ENCODE results near the gene DNAJC17.

Gene DNAJC17

DNA sequence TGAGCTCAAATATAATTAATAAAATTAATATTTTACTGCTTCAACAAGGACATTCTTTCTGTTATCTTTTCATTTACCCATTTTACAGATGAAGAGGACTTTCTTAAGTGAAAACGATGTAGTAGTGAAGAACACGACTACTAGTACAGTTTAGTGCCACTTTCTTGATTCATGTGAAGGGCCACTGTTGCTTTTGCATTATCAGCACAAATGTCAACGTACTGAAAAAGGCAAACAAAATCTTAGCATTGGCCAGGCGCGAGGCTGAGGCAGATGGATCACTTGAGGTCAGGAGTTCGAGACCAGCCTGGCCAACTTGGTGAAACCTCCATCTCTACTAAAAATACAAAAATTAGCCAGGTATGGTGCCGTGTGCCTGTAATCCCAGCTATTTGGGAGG lies 11.8 kb upstream of the DNAJC17 start:
- no CpG with 5 or more reads among the region's 7 CpGs for WGBS (ENCODE audit: extremely low coverage, insufficient coverage, low lambda C conversion rate)

DNA sequence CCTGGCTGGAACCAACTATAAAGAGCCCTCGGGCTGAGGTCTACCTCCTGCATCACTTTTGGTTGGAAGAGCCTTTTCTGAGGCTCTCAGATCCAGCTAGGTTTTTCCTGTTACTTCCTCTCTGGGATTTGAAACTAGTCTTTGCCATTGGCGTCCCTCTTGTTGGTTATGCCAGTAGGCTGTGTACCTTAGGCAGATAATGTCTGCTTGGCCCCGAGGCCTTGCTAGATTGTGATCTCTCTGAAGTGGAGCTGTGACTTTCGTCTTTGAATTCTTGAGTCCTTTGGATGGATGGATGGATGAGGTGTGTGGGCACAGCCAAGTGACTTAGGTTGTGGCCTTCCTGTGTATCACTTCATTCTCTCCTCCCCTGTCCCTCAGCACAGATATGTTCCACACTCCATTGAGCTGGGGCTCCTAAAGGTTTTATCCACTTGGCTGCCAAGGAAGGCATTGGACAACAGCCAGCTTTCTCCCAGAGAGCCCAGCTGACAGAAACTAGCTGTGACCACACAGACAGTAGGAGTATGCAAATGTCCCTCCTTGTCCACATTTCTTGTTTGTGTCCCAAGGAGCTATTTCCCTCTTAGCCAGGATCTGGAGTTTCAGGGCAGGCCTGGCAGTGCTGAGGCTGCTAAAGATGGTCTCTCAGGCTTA lies 7.9 kb upstream of the DNAJC17 start:
- H3K9ac ChIP-seq (ENCODE audit: low read length), result no peak overlapping the region
- H2BK15ac ChIP-seq (replicated peaks; ENCODE audit: low read depth), result no peak overlapping the region
- no peak overlapping the region for H3K56ac ChIP-seq (ENCODE audit: low read length)
- no peak overlapping the region for H3K23ac ChIP-seq (ENCODE audit: low read length)
- no CpG with 5 or more reads among the region's 4 CpGs for WGBS (ENCODE audit: extremely low coverage, insufficient coverage, low lambda C conversion rate)
- H3K4me2 ChIP-seq (ENCODE audit: low read length), result no peak overlapping the region
- no peak overlapping the region for H2AK5ac ChIP-seq (ENCODE audit: low read length)
- DNase-seq, result no peak
- no peaks in the 10 kb centered on the region for H3K79me1 ChIP-seq (ENCODE audit: low read length)
- no peak overlapping the region for H3K4ac ChIP-seq (ENCODE audit: low read depth, low read length)
- H3K79me2 ChIP-seq (ENCODE audit: control insufficient read depth, insufficient read depth, low read length), result no peaks in the 10 kb centered on the region
- no peaks in the 10 kb centered on the region for H3K27me3 ChIP-seq (ENCODE audit: insufficient read depth, low read length, poor library complexity)
- H3K4me1 ChIP-seq (ENCODE audit: control insufficient read depth, low read depth, low read length), result no peaks in the 10 kb centered on the region
- no peak overlapping the region for H4K5ac ChIP-seq (ENCODE audit: low read length)
- H4K8ac ChIP-seq (ENCODE audit: low read depth, low read length), result no peak overlapping the region
- peaks cover 2% of the 10 kb centered on the region for H3K36me3 ChIP-seq (ENCODE audit: control insufficient read depth, insufficient read depth, low read length)
- H2BK5ac ChIP-seq (ENCODE audit: low read length), result no peak overlapping the region
- H3K4me3 ChIP-seq (ENCODE audit: low read length), result no peak overlapping the region
- H2BK120ac ChIP-seq (ENCODE audit: low read depth, low read length), result no peak overlapping the region
- no peak overlapping the region for H3K27ac ChIP-seq (ENCODE audit: low read depth, low read length)
- H3K18ac ChIP-seq (ENCODE audit: low read length), result no peak overlapping the region

More for the DNA sequence above, 11.8 kb upstream of the DNAJC17 start:
- Histone ChIP-seq H3K79me1 (ENCODE audit: low read length) (no peaks in the 10 kb centered on the region), H2BK120ac (ENCODE audit: low read depth, low read length) (no peak overlapping the region), H3K4ac (ENCODE audit: low read depth, low read length) (no peak overlapping the region), H2BK5ac (ENCODE audit: low read length) (no peak overlapping the region), H3K4me3 (ENCODE audit: low read length) (no peak overlapping the region), H3K36me3 (ENCODE audit: control insufficient read depth, insufficient read depth, low read length) (peaks cover under 1% of the 10 kb centered on the region), H4K8ac (ENCODE audit: low read depth, low read length) (no peak overlapping the region), H3K79me2 (ENCODE audit: control insufficient read depth, insufficient read depth, low read length) (no peaks in the 10 kb centered on the region), H4K5ac (ENCODE audit: low read length) (no peak overlapping the region), H3K27me3 (ENCODE audit: insufficient read depth, low read length, poor library complexity) (no peaks in the 10 kb centered on the region), H3K27ac (ENCODE audit: low read depth, low read length) (no peak overlapping the region), H3K23ac (ENCODE audit: low read length) (no peak overlapping the region), H3K18ac (ENCODE audit: low read length) (no peak overlapping the region), H3K4me1 (ENCODE audit: control insufficient read depth, low read depth, low read length) (no peaks in the 10 kb centered on the region), H2AK5ac (ENCODE audit: low read length) (no peak overlapping the region), H3K4me2 (ENCODE audit: low read length) (no peak overlapping the region), H3K56ac (ENCODE audit: low read length) (no peak overlapping the region), H2BK15ac (replicated peaks; ENCODE audit: low read depth) (no peak overlapping the region), H3K9ac (ENCODE audit: low read length) (no peak overlapping the region)
- no peak for DNase-seq

DNA sequence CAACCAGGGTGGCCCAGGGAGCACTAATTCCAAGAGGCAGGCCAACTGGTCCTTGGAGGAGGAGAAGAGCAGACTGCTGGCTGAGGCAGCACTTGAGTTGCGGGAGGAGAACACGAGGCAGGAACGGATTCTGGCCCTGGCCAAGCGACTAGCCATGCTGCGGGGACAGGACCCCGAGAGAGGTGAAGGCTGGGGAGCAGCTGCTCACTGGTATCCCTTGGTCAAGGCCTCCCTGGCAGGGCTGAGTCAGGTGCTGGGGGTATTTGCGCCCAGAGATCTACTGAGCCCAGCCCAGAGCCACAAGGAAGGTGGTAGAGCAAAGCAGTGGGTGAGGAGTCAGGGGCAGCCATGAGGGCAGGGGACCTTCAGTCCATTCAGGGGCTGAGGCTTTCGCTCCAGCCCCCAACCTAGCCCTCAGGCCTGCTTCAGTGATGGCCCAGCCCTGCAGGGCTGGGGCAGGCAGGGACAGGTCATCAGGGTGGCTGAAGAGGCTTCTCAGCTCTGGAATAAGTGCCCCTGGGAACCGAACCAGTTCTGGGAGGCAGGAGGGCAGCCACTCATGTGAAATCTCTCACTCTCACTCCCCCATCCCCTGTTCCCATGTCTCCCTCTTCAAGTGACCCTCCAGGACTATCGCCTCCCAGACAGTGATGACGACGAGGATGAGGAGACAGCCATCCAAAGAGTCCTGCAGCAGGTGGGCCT lies 5.6 kb upstream of the DNAJC17 start:
- no peak overlapping the region for H3K4me3 ChIP-seq (ENCODE audit: low read length)
- no peak overlapping the region for H2BK15ac ChIP-seq (replicated peaks; ENCODE audit: low read depth)
- no peak overlapping the region for H4K5ac ChIP-seq (ENCODE audit: low read length)
- DNase-seq, result no peak
- H3K18ac ChIP-seq (ENCODE audit: low read length), result no peak overlapping the region
- no CpG with 5 or more reads among the region's 12 CpGs for WGBS (ENCODE audit: extremely low coverage, insufficient coverage, low lambda C conversion rate)
- H3K36me3 ChIP-seq (ENCODE audit: control insufficient read depth, insufficient read depth, low read length), result peaks cover 2% of the 10 kb centered on the region
- no peak overlapping the region for H3K23ac ChIP-seq (ENCODE audit: low read length)
- H3K27me3 ChIP-seq (ENCODE audit: insufficient read depth, low read length, poor library complexity), result no peaks in the 10 kb centered on the region
- H3K9ac ChIP-seq (ENCODE audit: low read length), result no peak overlapping the region
- no peak overlapping the region for H2AK5ac ChIP-seq (ENCODE audit: low read length)
- no peak overlapping the region for H4K8ac ChIP-seq (ENCODE audit: low read depth, low read length)
- no peak overlapping the region for H3K4ac ChIP-seq (ENCODE audit: low read depth, low read length)
- no peaks in the 10 kb centered on the region for H3K79me2 ChIP-seq (ENCODE audit: control insufficient read depth, insufficient read depth, low read length)
- H3K56ac ChIP-seq (ENCODE audit: low read length), result no peak overlapping the region
- H2BK120ac ChIP-seq (ENCODE audit: low read depth, low read length), result no peak overlapping the region
- no peaks in the 10 kb centered on the region for H3K79me1 ChIP-seq (ENCODE audit: low read length)
- no peak overlapping the region for H2BK5ac ChIP-seq (ENCODE audit: low read length)
- no peak overlapping the region for H3K27ac ChIP-seq (ENCODE audit: low read depth, low read length)
- no peaks in the 10 kb centered on the region for H3K4me1 ChIP-seq (ENCODE audit: control insufficient read depth, low read depth, low read length)
- H3K4me2 ChIP-seq (ENCODE audit: low read length), result no peak overlapping the region

DNA sequence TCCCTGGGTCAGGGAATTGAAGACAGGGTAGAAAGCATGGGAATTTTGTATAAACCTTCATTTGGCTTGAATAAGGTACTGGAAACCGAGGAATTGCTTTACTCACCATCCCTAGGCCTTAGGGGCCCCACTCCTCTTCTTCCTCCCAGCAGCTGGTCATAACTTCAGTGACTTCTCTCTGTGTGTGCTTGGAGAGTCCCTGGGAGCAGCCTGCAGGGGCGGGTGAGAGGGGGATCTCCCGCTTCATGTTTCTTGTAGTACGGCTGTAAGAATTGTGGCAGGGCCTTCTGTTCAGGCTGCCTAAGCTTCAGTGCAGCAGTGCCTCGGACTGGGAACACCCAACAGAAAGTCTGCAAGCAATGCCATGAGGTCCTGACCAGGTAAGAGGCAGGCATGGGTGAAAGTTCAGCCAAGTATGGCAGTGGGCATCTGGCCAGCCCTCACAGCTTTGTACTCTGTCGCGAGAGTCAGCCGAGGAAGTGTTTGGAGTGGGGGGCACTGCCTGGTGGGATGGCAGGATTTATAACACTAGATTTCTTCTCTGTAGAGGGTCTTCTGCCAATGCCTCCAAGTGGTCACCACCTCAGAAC lies 1.7 kb upstream of the DNAJC17 start:
- Histone ChIP-seq H3K9ac (ENCODE audit: low read length) (peak overlapping the region; percentile 9), H3K56ac (ENCODE audit: low read length) (no peak overlapping the region), H4K5ac (ENCODE audit: low read length) (no peak overlapping the region), H3K79me1 (ENCODE audit: low read length) (no peaks in the 10 kb centered on the region), H2BK120ac (ENCODE audit: low read depth, low read length) (no peak overlapping the region), H2BK15ac (replicated peaks; ENCODE audit: low read depth) (no peak overlapping the region), H3K27ac (ENCODE audit: low read depth, low read length) (no peak overlapping the region), H3K4me3 (ENCODE audit: low read length) (no peak overlapping the region), H3K4me2 (ENCODE audit: low read length) (no peak overlapping the region), H3K27me3 (ENCODE audit: insufficient read depth, low read length, poor library complexity) (no peaks in the 10 kb centered on the region), H3K4me1 (ENCODE audit: control insufficient read depth, low read depth, low read length) (no peaks in the 10 kb centered on the region), H2AK5ac (ENCODE audit: low read length) (no peak overlapping the region), H3K79me2 (ENCODE audit: control insufficient read depth, insufficient read depth, low read length) (no peaks in the 10 kb centered on the region), H2BK5ac (ENCODE audit: low read length) (no peak overlapping the region), H3K23ac (ENCODE audit: low read length) (no peak overlapping the region), H3K4ac (ENCODE audit: low read depth, low read length) (no peak overlapping the region), H4K8ac (ENCODE audit: low read depth, low read length) (no peak overlapping the region), H3K18ac (ENCODE audit: low read length) (no peak overlapping the region), H3K36me3 (ENCODE audit: control insufficient read depth, insufficient read depth, low read length) (no peaks in the 10 kb centered on the region)
- no peak for DNase-seq
- WGBS (ENCODE audit: extremely low coverage, insufficient coverage, low lambda C conversion rate), result no CpG with 5 or more reads among the region's 8 CpGs

DNA sequence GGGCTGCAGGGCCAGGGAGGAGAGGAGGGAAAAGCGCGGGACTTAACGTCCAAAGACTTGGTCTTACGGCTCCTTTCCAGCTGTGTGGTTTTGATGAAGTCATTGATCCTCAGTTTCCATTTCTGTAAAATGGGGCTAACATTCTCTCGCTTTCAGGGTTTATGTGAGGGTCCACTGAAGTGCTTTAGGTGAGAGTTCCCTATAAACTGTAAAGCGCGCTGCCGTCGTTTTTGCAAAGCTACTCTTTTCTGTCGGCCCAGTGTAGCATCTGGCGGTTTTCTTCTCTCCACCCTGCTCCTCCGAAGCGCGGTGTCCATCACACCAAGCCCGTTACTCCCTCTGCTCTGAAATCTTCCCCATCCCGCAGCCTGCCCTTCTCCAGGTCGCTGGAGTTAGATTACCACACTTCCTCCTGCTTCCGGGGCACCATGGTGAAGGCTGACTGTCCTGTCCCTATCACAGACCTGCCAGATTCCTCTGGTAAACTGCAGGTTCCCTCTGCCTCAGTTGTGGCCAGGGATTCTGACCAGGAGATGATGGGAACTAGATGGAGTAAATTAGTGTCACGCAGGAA lies 702 bp upstream of the DNAJC17 start:
- H3K27me3 ChIP-seq (ENCODE audit: insufficient read depth, low read length, poor library complexity), result no peaks in the 10 kb centered on the region
- no peak overlapping the region for H4K5ac ChIP-seq (ENCODE audit: low read length)
- no peak overlapping the region for H3K27ac ChIP-seq (ENCODE audit: low read depth, low read length)
- no peak overlapping the region for H2BK5ac ChIP-seq (ENCODE audit: low read length)
- peak overlapping the region; percentile 61 for H3K4me3 ChIP-seq (ENCODE audit: low read length)
- no peak overlapping the region for H2AK5ac ChIP-seq (ENCODE audit: low read length)
- no peaks in the 10 kb centered on the region for H3K4me1 ChIP-seq (ENCODE audit: control insufficient read depth, low read depth, low read length)
- H2BK120ac ChIP-seq (ENCODE audit: low read depth, low read length), result no peak overlapping the region
- H3K9ac ChIP-seq (ENCODE audit: low read length), result peak overlapping the region; percentile 81
- no peaks in the 10 kb centered on the region for H3K79me1 ChIP-seq (ENCODE audit: low read length)
- no peak overlapping the region for H4K8ac ChIP-seq (ENCODE audit: low read depth, low read length)
- H3K18ac ChIP-seq (ENCODE audit: low read length), result no peak overlapping the region
- no peak overlapping the region for H3K4ac ChIP-seq (ENCODE audit: low read depth, low read length)
- H3K4me2 ChIP-seq (ENCODE audit: low read length), result peak overlapping the region; percentile 84
- H2BK15ac ChIP-seq (replicated peaks; ENCODE audit: low read depth), result no peak overlapping the region
- WGBS (ENCODE audit: extremely low coverage, insufficient coverage, low lambda C conversion rate), result no CpG with 5 or more reads among the region's 19 CpGs
- no peak for DNase-seq
- H3K56ac ChIP-seq (ENCODE audit: low read length), result peak overlapping the region; percentile 93
- H3K36me3 ChIP-seq (ENCODE audit: control insufficient read depth, insufficient read depth, low read length), result no peaks in the 10 kb centered on the region
- H3K23ac ChIP-seq (ENCODE audit: low read length), result no peak overlapping the region
- no peaks in the 10 kb centered on the region for H3K79me2 ChIP-seq (ENCODE audit: control insufficient read depth, insufficient read depth, low read length)

Measured in mesendoderm (in vitro differentiated cells).